Heart right ventricle (tissue), 16 donors: Measurements from ENCODE around the gene PAFAH2. TPM values are rescaled to one million over a fixed set of nuclear protein-coding genes. Genes with fewer than 3 reads are reported as not detected.

Source experiments
- ATAC-seq, 8 donors: fragments of 200-7000 bp; cut with Tn5 transposase; one replicate each; pipeline ENCODE4 v1.9.1; 2020; ENCODE audit warnings: mild to moderate bottlenecking in 8 of 8, moderate library complexity in 8 of 8, moderate number of reproducible peaks in 1 of 8
- DNase-seq, 2 donors: peaks; one replicate each; pipeline ENCODE4 v3.0.0-alpha.2; 2020
- H3K27ac ChIP-seq, 10 donors: fragments of 200-600 bp; sonication (generic) in 2 of 10; one replicate each; pipeline versions ENCODE4 v1.5.0 to v1.8.0; 2020 to 2022; ENCODE audit warnings: mild to moderate bottlenecking in 3 of 10
- H3K27me3 ChIP-seq, 7 donors: fragments of 200-600 bp; one replicate each; pipeline ENCODE4 v1.8.0; 2021 to 2022; ENCODE audit warnings: mild to moderate bottlenecking in 2 of 7
- H3K36me3 ChIP-seq, 9 donors: fragments of 200-600 bp; sonication (generic) in 1 of 9; one replicate each; pipeline versions ENCODE4 v1.5.0 to v1.8.0; 2020 to 2022; ENCODE audit warnings: mild to moderate bottlenecking in 2 of 9
- H3K4me1 ChIP-seq, 9 donors: fragments of 200-600 bp; sonication (generic) in 1 of 9; one replicate each; pipeline versions ENCODE4 v1.5.0 to v1.8.0; 2020 to 2022; ENCODE audit warnings: mild to moderate bottlenecking in 4 of 9
- H3K4me3 ChIP-seq, 10 donors: fragments of 200-600 bp; sonication (generic) in 2 of 10; one replicate each; pipeline versions ENCODE4 v1.5.0 to v1.8.0; 2020 to 2022; ENCODE audit warnings: mild to moderate bottlenecking in 7 of 10, moderate library complexity in 2 of 10
- H3K9me3 ChIP-seq, 11 donors: fragments of 200-600 bp in 10 of 11; sonication (generic) in 2 of 11; one replicate each; pipeline versions ENCODE4 v1.5.0 to v1.8.0; 2013 to 2022; ENCODE audit warnings: mild to moderate bottlenecking in 2 of 11, control low read depth in 1 of 11, moderate library complexity in 1 of 11
- WGBS, 2 donors: extraction: QIAGEN DNeasy Blood & Tissue Kit; methylation state at CpG; one replicate each; pipeline ENCODE4 v1.1.7; 2013; ENCODE audit warnings: inconsistent platforms in 1 of 2; 5-methylcytosine and 5-hydroxymethylcytosine counted together
- intact Hi-C, 10 donors: fragments of 100-400 bp; cut with DNase I; formaldehyde crosslinking; loops; one replicate each; pipeline versions ENCODE4 v1.11.1 to v1.14.2; 2022
- polyA plus RNA-seq, 2 donors: library from polyadenylated mRNA; stranded (reverse); fragments of 200-250 nt; gene quantifications; one replicate each; pipeline ENCODE4 v1.2.3, GENCODE V29; 2013
- total RNA-seq, 10 donors: library from RNA; stranded (reverse); fragmentation: NEBNext Ultra II Directional in 3 of 10; extraction: Animal tissue kit (Norgen Biotek cat#: 25700) in 3 of 10; gene quantifications; one replicate each; pipeline versions ENCODE4 v1.2.1 to v1.2.4, GENCODE V29; 2021 to 2023
- TF ChIP-seq, protein P1 (sequence below), 9 donors: fragments of 200-600 bp; sonication (generic) in 2 of 9; IDR thresholded peaks; one replicate each; pipeline versions ENCODE4 v1.5.0 to v1.8.0; 2021 to 2022; ENCODE audit warnings: antibody characterized with exemption in 9 of 9, mild to moderate bottlenecking in 5 of 9, moderate library complexity in 1 of 9
- donor health status: Arrhythmogenic right ventricular cardiomyopathy.
- donor health status: ischemic (EF 13 %, LVEDD 7.1; RV severe dilation, severe dysfunction).
- donor health status: healthy with polysubstance abuse.
- donor health status: DM: no; HTN: yes; CAD: no.
- donor health status: DM: no; HTN: no; CAD: no.
- donor health status: ischemic (EF 25% LVEDD 6.9; RV normal size, moderate dysfunction).
- donor health status: ischemic (EF 25% LVEDD 5.7; RV mildly dilated, moderate dysfunction).
- donor health status: healthy.
- donor health status: DM: yes; HTN: yes; CAD: no.
- donor health status: Ischemic cardiomyopathy.
- donor health status: ischemic (EF 35%, LVEDD 5.7; RV mildly dilated, moderate dysfunction).
- donor health status: nonischemic (EF 11% LVEDD 7.7; RV severe dilation, severe dysfunction).
- donor health status: DM: yes; HTN: yes; CAD: no.
- donor health status: PGD.
- donor health status: ischemic (EF 29% LVEDD 5.4; RV normal size, mild dysfunction).
- donor health status: nonischemic (EF 23%, LVEDD 6.1; RV moderate dilation, normal function).

PAFAH2 gene
- total and polyA plus RNA-seq, 12 donors: 3.4 to 19.3 (median 10.5) TPM

DNA sequence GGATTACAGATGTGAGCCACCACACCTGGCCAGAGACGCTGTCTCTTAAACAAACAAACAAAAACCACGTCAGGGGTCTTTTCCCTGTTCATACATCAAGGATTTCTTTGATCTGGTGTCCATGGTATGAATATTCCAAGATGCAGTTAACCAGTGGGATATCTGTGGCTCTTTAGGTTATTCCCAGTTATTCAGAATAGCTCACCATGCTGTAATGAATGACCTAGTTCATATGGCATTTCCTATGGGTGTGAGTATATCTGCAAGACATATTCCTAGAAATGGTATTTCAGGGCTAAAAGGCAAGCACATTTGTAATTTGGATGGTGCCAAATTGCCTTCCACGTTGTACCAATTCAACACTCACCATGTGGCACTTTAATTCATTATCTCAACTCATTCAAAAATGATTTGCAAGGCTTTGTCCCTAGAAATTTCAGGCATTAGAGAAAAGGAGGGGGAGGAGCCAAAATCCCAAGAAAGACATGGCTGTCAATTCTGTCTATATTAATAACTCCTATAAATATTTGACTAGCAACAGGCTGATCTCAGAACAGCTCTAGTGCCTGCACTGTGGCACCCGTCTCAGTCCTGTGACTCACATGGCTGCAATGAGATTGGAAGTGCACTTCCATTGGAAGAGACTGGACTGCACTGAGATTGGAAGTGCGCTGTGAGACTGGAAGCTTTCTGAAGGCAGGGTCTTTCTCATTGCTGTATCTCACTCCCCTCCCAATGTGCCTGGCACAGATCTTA, 85.6 kb downstream of the PAFAH2 start:
- H3K4me3 ChIP-seq: no peak overlapping the region
- intact Hi-C loops: no loop called here
- no peaks in the 10 kb centered on the region for H3K9me3 ChIP-seq
- WGBS, 2 donors: 71 to 77% methylated on average over 5 of the region's 5 CpGs
- H3K27ac ChIP-seq: no peak overlapping the region
- no peaks in the 10 kb centered on the region for H3K27me3 ChIP-seq
- H3K4me1 ChIP-seq: peaks cover 0 to 9% (median under 1%) of the 10 kb centered on the region in 9 donors
- no peaks in the 10 kb centered on the region for H3K36me3 ChIP-seq
- TF ChIP-seq, protein P1, sequence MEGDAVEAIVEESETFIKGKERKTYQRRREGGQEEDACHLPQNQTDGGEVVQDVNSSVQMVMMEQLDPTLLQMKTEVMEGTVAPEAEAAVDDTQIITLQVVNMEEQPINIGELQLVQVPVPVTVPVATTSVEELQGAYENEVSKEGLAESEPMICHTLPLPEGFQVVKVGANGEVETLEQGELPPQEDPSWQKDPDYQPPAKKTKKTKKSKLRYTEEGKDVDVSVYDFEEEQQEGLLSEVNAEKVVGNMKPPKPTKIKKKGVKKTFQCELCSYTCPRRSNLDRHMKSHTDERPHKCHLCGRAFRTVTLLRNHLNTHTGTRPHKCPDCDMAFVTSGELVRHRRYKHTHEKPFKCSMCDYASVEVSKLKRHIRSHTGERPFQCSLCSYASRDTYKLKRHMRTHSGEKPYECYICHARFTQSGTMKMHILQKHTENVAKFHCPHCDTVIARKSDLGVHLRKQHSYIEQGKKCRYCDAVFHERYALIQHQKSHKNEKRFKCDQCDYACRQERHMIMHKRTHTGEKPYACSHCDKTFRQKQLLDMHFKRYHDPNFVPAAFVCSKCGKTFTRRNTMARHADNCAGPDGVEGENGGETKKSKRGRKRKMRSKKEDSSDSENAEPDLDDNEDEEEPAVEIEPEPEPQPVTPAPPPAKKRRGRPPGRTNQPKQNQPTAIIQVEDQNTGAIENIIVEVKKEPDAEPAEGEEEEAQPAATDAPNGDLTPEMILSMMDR (IDR thresholded peaks at IDR 0.05): no peak
- peak in 1 of 8 donors; percentile 48 for ATAC-seq
- no peak for DNase-seq

DNA sequence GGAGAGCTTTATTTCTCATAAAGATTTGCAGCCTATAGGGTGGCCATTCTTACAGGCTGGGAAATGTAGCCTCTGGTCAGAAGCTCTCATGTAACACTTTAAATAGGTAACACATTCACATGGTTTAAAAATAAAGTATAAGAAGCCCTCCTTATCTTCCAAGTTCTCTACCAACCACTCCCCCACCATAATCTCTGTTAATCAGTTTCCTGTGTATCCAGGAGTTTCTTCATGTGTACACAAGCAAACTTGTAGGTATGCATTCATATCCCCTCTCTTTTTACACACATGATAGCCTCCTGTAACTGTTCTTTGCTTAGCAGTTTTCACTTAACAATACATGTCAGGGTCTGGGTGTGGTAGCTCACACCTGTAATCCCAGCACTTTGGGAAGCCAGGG, 86.7 kb downstream of the PAFAH2 start:
- intact Hi-C loops: no loop called here
- ATAC-seq: no peak
- no peak overlapping the region for H3K4me3 ChIP-seq
- peaks cover 5 to 15% (median 10%) of the 10 kb centered on the region in 9 donors for H3K4me1 ChIP-seq
- H3K27ac ChIP-seq: no peak overlapping the region
- no peaks in the 10 kb centered on the region for H3K9me3 ChIP-seq
- TF ChIP-seq, protein P1 (IDR thresholded peaks at IDR 0.05): no peak
- H3K27me3 ChIP-seq: no peaks in the 10 kb centered on the region
- H3K36me3 ChIP-seq: no peaks in the 10 kb centered on the region
- no peak for DNase-seq

Other genes with a start within 250 kb of the PAFAH2 start
- 10 to 100 TPM; 32.5 to 75.1 (median 47.9) TPM for gene SELENON, start 197.9 kb downstream of the PAFAH2 start, total RNA-seq
- 10 to 100 TPM; 36.4 to 37.2 TPM for gene SELENON, start 197.9 kb downstream of the PAFAH2 start, polyA plus RNA-seq
- gene MTFR1L, start 178.1 kb downstream of the PAFAH2 start, total RNA-seq: 100 to 1,000 TPM; 141 to 264 (median 226) TPM
- 100 to 1,000 TPM in 1 of 2 donors, 10 to 100 TPM in 1; 91.1 to 176 TPM for gene MTFR1L, start 178.1 kb downstream of the PAFAH2 start, polyA plus RNA-seq
- under 1 TPM in 2 of 10 donors, not detected in 8; 0.21 to 0.25 TPM for gene AUNIP, start 138.6 kb downstream of the PAFAH2 start, total RNA-seq
- gene AUNIP, start 138.6 kb downstream of the PAFAH2 start, polyA plus RNA-seq: under 1 TPM in 1 of 2 donors, not detected in 1; 0.04 TPM
- 1 to 10 TPM; 1.2 to 3.8 (median 2.2) TPM for gene PAQR7, start 122.4 kb downstream of the PAFAH2 start, total RNA-seq
- gene PAQR7, start 122.4 kb downstream of the PAFAH2 start, polyA plus RNA-seq: 1 to 10 TPM; 1.2 to 1.4 TPM
- 10 to 100 TPM; 16.0 to 85.7 (median 48.7) TPM for gene STMN1, start 91.6 kb downstream of the PAFAH2 start, total RNA-seq
- 10 to 100 TPM; 16.2 to 49.9 TPM for gene STMN1, start 91.6 kb downstream of the PAFAH2 start, polyA plus RNA-seq
- 10 to 100 TPM in 5 of 10 donors, 1 to 10 TPM in 5; 1.1 to 17.0 (median 9.1) TPM for gene EXTL1, start 23.7 kb upstream of the PAFAH2 start, total RNA-seq
- gene EXTL1, start 23.7 kb upstream of the PAFAH2 start, polyA plus RNA-seq: 1 to 10 TPM in 1 of 2 donors, under 1 TPM in 1; 0.91 to 5.3 TPM
- 10 to 100 TPM in 3 of 10 donors, 1 to 10 TPM in 7; 2.6 to 14.4 (median 8.9) TPM for gene SLC30A2, start 48.1 kb upstream of the PAFAH2 start, total RNA-seq
- 1 to 10 TPM in 1 of 2 donors, under 1 TPM in 1; 0.97 to 3.6 TPM for gene SLC30A2, start 48.1 kb upstream of the PAFAH2 start, polyA plus RNA-seq
- 100 to 1,000 TPM; 191 to 415 (median 222) TPM for gene TRIM63, start 69.6 kb upstream of the PAFAH2 start, total RNA-seq
- gene TRIM63, start 69.6 kb upstream of the PAFAH2 start, polyA plus RNA-seq: 100 to 1,000 TPM; 194 to 305 TPM
- 1 to 10 TPM; 3.8 to 8.3 (median 5.7) TPM for gene PDIK1L, start 113.8 kb upstream of the PAFAH2 start, total RNA-seq
- 1 to 10 TPM; 1.6 to 2.3 TPM for gene PDIK1L, start 113.8 kb upstream of the PAFAH2 start, polyA plus RNA-seq
- gene FAM110D, start 161.0 kb upstream of the PAFAH2 start, total RNA-seq: 1 to 10 TPM; 2.1 to 4.7 (median 3.1) TPM
- gene FAM110D, start 161.0 kb upstream of the PAFAH2 start, polyA plus RNA-seq: 1 to 10 TPM; 3.8 to 6.1 TPM
- gene C1orf232, start 170.9 kb upstream of the PAFAH2 start, total RNA-seq: not detected
- not detected for gene C1orf232, start 170.9 kb upstream of the PAFAH2 start, polyA plus RNA-seq
- 10 to 100 TPM; 10.7 to 26.0 (median 18.3) TPM for gene ZNF593, start 171.8 kb upstream of the PAFAH2 start, total RNA-seq
- gene ZNF593, start 171.8 kb upstream of the PAFAH2 start, polyA plus RNA-seq: 100 to 1,000 TPM in 1 of 2 donors, 10 to 100 TPM in 1; 45.6 to 159 TPM
- not detected for gene ZNF593OS, start 173.8 kb upstream of the PAFAH2 start, total RNA-seq
- gene ZNF593OS, start 173.8 kb upstream of the PAFAH2 start, polyA plus RNA-seq: under 1 TPM in 1 of 2 donors, not detected in 1; 0.46 TPM
- gene CNKSR1, start 179.4 kb upstream of the PAFAH2 start, total RNA-seq: 1 to 10 TPM in 9 of 10 donors, under 1 TPM in 1; 0.93 to 6.3 (median 2.1) TPM
- 1 to 10 TPM in 1 of 2 donors, under 1 TPM in 1; 0.84 to 5.7 TPM for gene CNKSR1, start 179.4 kb upstream of the PAFAH2 start, polyA plus RNA-seq
- gene CATSPER4, start 192.5 kb upstream of the PAFAH2 start, total RNA-seq: not detected
- not detected for gene CATSPER4, start 192.5 kb upstream of the PAFAH2 start, polyA plus RNA-seq
- 10 to 100 TPM; 29.9 to 74.5 (median 53.8) TPM for gene CEP85, start 236.1 kb upstream of the PAFAH2 start, total RNA-seq
- gene CEP85, start 236.1 kb upstream of the PAFAH2 start, polyA plus RNA-seq: 10 to 100 TPM in 1 of 2 donors, 1 to 10 TPM in 1; 7.0 to 30.9 TPM